HCT116 (cell line): ENCODE data around the gene ROCK2. TPM values are rescaled to one million over a fixed set of nuclear protein-coding genes. Genes with fewer than 3 reads are reported as not detected.

ENCODE experiments used
- ATAC-seq: fragments of 200-7000 bp; cut with Tn5 transposase; 2 replicates; pipeline ENCODE4 v1.9.1; 2020; ENCODE audit warnings: mild to moderate bottlenecking, moderate library complexity
- BruUV-seq: library from RNA; stranded (reverse); fragments of 400-500 nt; replicated peaks from 2 replicates; lab custom pipeline; 2021; lab: Mats Ljungman, UMichigan
- CTCF ChIA-PET: fragments of 300-600 bp; sonication (Branson Sonifier 250); formaldehyde crosslinking; loops from one replicate; lab custom pipeline; 2021; ENCODE audit warnings: antibody characterized with exemption; lab: Charles Lee
- POLR2A ChIA-PET: fragments of 300-600, 350-600 bp; sonication (Branson Sonifier 250); formaldehyde crosslinking; loops from one replicate; lab custom pipeline; 2021; ENCODE audit warnings: antibody characterized with exemption; lab: Charles Lee
- RAD21 ChIA-PET, 2 experiments: fragments of 300-600 bp; sonication (Branson Sonifier 250); formaldehyde crosslinking; loops; one replicate each; lab custom pipeline; 2023; ENCODE audit warnings: low total read pairs in 2 of 2; ENCODE audit not compliant: uncharacterized antibody in 2 of 2, unreplicated experiment in 2 of 2, low non-redundant PET in 1 of 2; lab: Charles Lee
- DNase-seq: peaks from one replicate; pipeline ENCODE4 v3.0.0-alpha.2; 2010; ENCODE audit warnings: low read depth, low spot score
- H2AFZ ChIP-seq: fragments of 200-600 bp; shearing (Covaris generic), sonication (generic); 2 replicates; pipeline ENCODE4 v1.6.1; 2017; ENCODE audit warnings: low read depth, mixed run types, mixed read lengths, antibody characterized with exemption, low read length; ENCODE audit not compliant: poor library complexity, severe bottlenecking
- H3K27ac ChIP-seq: 2 replicates; pipeline ENCODE4 v1.5.1; 2012; ENCODE audit warnings: low read depth, low read length
- H3K27me3 ChIP-seq: fragments of 200-600 bp; sonication (generic); 2 replicates; pipeline ENCODE4 v1.6.1; 2016; ENCODE audit warnings: mixed run types, low read length, mixed read lengths; ENCODE audit not compliant: insufficient read depth
- H3K36me3 ChIP-seq, 2 experiments: fragments of 200-500 bp in 1 of 2; fragments of 200-600 bp in 1 of 2; sonication (Bioruptor generic) in 1 of 2; sonication (generic) in 1 of 2; 2 replicates each; pipeline versions ENCODE4 v1.5.1 to v1.6.1; 2014 to 2016; ENCODE audit warnings: low read length in 2 of 2, inconsistent platforms in 1 of 2, mixed read lengths in 1 of 2, mixed run types in 1 of 2; ENCODE audit not compliant: insufficient read depth in 2 of 2, control insufficient read depth in 1 of 2
- H3K4me1 ChIP-seq, 2 experiments: fragments of 200-600 bp in 1 of 2; sonication (generic) in 1 of 2; 2 replicates each; pipeline versions ENCODE4 v1.5.1 to v1.6.1; 2012 to 2017; ENCODE audit warnings: low read length in 2 of 2, inconsistent platforms in 1 of 2, mild to moderate bottlenecking in 1 of 2, mixed read lengths in 1 of 2, mixed run types in 1 of 2, moderate library complexity in 1 of 2; ENCODE audit not compliant: insufficient read depth in 2 of 2, control insufficient read depth in 1 of 2
- H3K4me2 ChIP-seq: fragments of 200-600 bp; sonication (generic); 2 replicates; pipeline ENCODE4 v1.6.1; 2017; ENCODE audit warnings: mixed run types, low read length, mixed read lengths
- H3K4me3 ChIP-seq, 2 experiments: fragments of 200-600 bp in 1 of 2; sonication (generic) in 1 of 2; replicated peaks in 1 of 2; 2 replicates each; pipeline ENCODE4 v1.5.1; 2011 to 2016; ENCODE audit warnings: low read length in 2 of 2, control low read depth in 1 of 2, low read depth in 1 of 2, mild to moderate bottlenecking in 1 of 2, mixed read lengths in 1 of 2, mixed run types in 1 of 2
- H3K79me2 ChIP-seq: fragments of 200-600 bp; sonication (generic); 2 replicates; pipeline ENCODE4 v1.6.1; 2017; ENCODE audit warnings: mild to moderate bottlenecking, mixed run types, low read length, moderate library complexity, mixed read lengths; ENCODE audit not compliant: insufficient read depth
- H3K9ac ChIP-seq: fragments of 200-600 bp; sonication (generic); 2 replicates; pipeline ENCODE4 v1.6.1; 2016; ENCODE audit warnings: low read length, mixed read lengths
- H3K9me2 ChIP-seq: fragments of 200-600 bp; sonication (generic), shearing (Covaris generic); 2 replicates; pipeline ENCODE4 v1.6.1; 2017; ENCODE audit warnings: mixed run types, mild to moderate bottlenecking, moderate library complexity; ENCODE audit not compliant: insufficient read depth
- H3K9me3 ChIP-seq, 2 experiments: fragments of 200-500 bp in 1 of 2; fragments of 200-600 bp in 1 of 2; sonication (Bioruptor generic) in 1 of 2; sonication (generic) in 1 of 2; 2 replicates each; pipeline ENCODE4 v1.6.1; 2014 to 2017; ENCODE audit warnings: low read length in 2 of 2, mixed read lengths in 2 of 2, inconsistent platforms in 1 of 2, low read depth in 1 of 2, mild to moderate bottlenecking in 1 of 2, mixed run types in 1 of 2, moderate library complexity in 1 of 2; ENCODE audit not compliant: control insufficient read depth in 1 of 2, insufficient read depth in 1 of 2
- H4K20me1 ChIP-seq: fragments of 200-600 bp; sonication (generic), shearing (Covaris generic); 2 replicates; pipeline ENCODE4 v1.6.1; 2017; ENCODE audit warnings: mixed run types, mild to moderate bottlenecking, moderate library complexity; ENCODE audit not compliant: insufficient read depth
- CBX3 ChIP-seq: IDR thresholded peaks from 2 replicates; pipeline ENCODE4 v1.6.1; 2012; ENCODE audit warnings: low read depth
- CEBPB ChIP-seq: IDR thresholded peaks from 2 replicates; pipeline ENCODE4 v1.6.1; 2012; ENCODE audit warnings: low read depth
- ELF1 ChIP-seq: IDR thresholded peaks from 2 replicates; pipeline ENCODE4 v1.6.1; 2012; ENCODE audit warnings: low read depth, borderline replicate concordance
- EZH2 ChIP-seq: fragments of 200-600 bp; sonication (generic); IDR thresholded peaks from 2 replicates; pipeline ENCODE4 v1.6.1; 2017; ENCODE audit warnings: antibody characterized with exemption, mixed run types
- EZH2phosphoT487 ChIP-seq: fragments of 200-600 bp; IDR thresholded peaks from 2 replicates; pipeline ENCODE4 v1.6.1; 2018; ENCODE audit warnings: antibody characterized with exemption, borderline replicate concordance
- FOSL1 ChIP-seq: IDR thresholded peaks from 2 replicates; pipeline ENCODE4 v1.6.1; 2012; ENCODE audit warnings: low read depth
- MAX ChIP-seq: IDR thresholded peaks from 2 replicates; pipeline ENCODE4 v1.6.1; 2012
- POLR2AphosphoS5 ChIP-seq: IDR thresholded peaks from 2 replicates; pipeline ENCODE4 v1.6.1; 2011; ENCODE audit warnings: mild to moderate bottlenecking, low read depth, low read length, moderate library complexity
- RAD21 ChIP-seq: IDR thresholded peaks from 2 replicates; pipeline ENCODE4 v1.6.1; 2012; ENCODE audit warnings: low read depth, mild to moderate bottlenecking
- SIN3A ChIP-seq: IDR thresholded peaks from 2 replicates; pipeline ENCODE4 v1.6.1; 2012; ENCODE audit warnings: low read depth
- SRF ChIP-seq: IDR thresholded peaks from 2 replicates; pipeline ENCODE4 v1.6.1; 2012; ENCODE audit warnings: low read depth
- TCF7L2 ChIP-seq: IDR thresholded peaks from 2 replicates; pipeline ENCODE4 v1.7.0; 2011; ENCODE audit warnings: borderline replicate concordance, inconsistent platforms; ENCODE audit not compliant: insufficient read depth, insufficient read length; ENCODE audit errors: extremely low read depth
- YY1 ChIP-seq: IDR thresholded peaks from 2 replicates; pipeline ENCODE4 v1.6.1; 2011; ENCODE audit warnings: low read length, low read depth, moderate library complexity, mild to moderate bottlenecking; ENCODE audit not compliant: insufficient replicate concordance; ENCODE audit errors: extremely low read depth
- ZNF274 ChIP-seq: fragments of 200-500 bp; sonication (Bioruptor generic); IDR thresholded peaks from 2 replicates; pipeline ENCODE4 v1.6.1; 2014; ENCODE audit warnings: mild to moderate bottlenecking, low read depth, low read length, inconsistent platforms
- intact Hi-C: fragments of 100-400 bp; cut with micrococcal nuclease; formaldehyde crosslinking; loops from 2 replicates; pipeline ENCODE4 v1.10.0; 2022
- total RNA-seq: library from RNA; stranded (reverse); gene quantifications from one replicate; pipeline ENCODE4 v1.2.1, GENCODE V29; 2021; ENCODE audit not compliant: unreplicated experiment
- TF ChIP-seq, protein P1 (sequence below), 3 experiments: fragments of 200-600 bp in 1 of 3; sonication (generic) in 1 of 3; IDR thresholded peaks in 2 of 3; conservative IDR thresholded peaks in 1 of 3; 2 replicates each; pipeline ENCODE4 v1.5.1; 2012 to 2017; ENCODE audit warnings: low read depth in 2 of 3, low read length in 2 of 3, antibody characterized with exemption in 1 of 3, borderline replicate concordance in 1 of 3, control low read depth in 1 of 3, mild to moderate bottlenecking in 1 of 3, mixed read lengths in 1 of 3, mixed run types in 1 of 3, moderate library complexity in 1 of 3; ENCODE audit not compliant: insufficient read depth in 1 of 3

Gene ROCK2
- total RNA-seq, 1 experiment from 2014 or later: 48.0 TPM

GRCh38 chr2:11347403-11347959, 3.0 kb upstream of the ROCK2 start:
- H3K9ac ChIP-seq: 0 out of 2 replicates have a peak overlapping the region, but pooled peaks have one; percentile 16
- H3K9me2 ChIP-seq: no peaks in the 10 kb centered on the region
- no peak for DNase-seq
- H3K4me3 ChIP-seq: no peak overlapping the region
- ATAC-seq: no peak
- ChIA-PET POLR2A (no interaction called here), RAD21 (no interaction called here), CTCF (no interaction called here)
- no peaks in the 10 kb centered on the region for H3K9me3 ChIP-seq
- H2AFZ ChIP-seq: peak overlapping the region; percentile 92
- BruUV-seq: no TSS peak
- peaks cover 29 to 45% of the 10 kb centered on the region in 2 experiments for H3K4me1 ChIP-seq
- H3K27ac ChIP-seq: no peak overlapping the region
- no peaks in the 10 kb centered on the region for H3K36me3 ChIP-seq
- H3K4me2 ChIP-seq: peak overlapping the region; percentile 55
- TF ChIP-seq MAX (no peak), RAD21 (no peak), CEBPB (no peak), ZNF274 (no peak), FOSL1 (0 out of 2 replicates have a peak, but pooled peaks have one; percentile 25), EZH2 (no peak)
- peaks cover 8% of the 10 kb centered on the region; the same call in 1 of the 2 replicates for H4K20me1 ChIP-seq
- no peaks in the 10 kb centered on the region for H3K27me3 ChIP-seq
- intact Hi-C loops: no loop called here
- H3K79me2 ChIP-seq: peaks cover 16% of the 10 kb centered on the region

DNA sequence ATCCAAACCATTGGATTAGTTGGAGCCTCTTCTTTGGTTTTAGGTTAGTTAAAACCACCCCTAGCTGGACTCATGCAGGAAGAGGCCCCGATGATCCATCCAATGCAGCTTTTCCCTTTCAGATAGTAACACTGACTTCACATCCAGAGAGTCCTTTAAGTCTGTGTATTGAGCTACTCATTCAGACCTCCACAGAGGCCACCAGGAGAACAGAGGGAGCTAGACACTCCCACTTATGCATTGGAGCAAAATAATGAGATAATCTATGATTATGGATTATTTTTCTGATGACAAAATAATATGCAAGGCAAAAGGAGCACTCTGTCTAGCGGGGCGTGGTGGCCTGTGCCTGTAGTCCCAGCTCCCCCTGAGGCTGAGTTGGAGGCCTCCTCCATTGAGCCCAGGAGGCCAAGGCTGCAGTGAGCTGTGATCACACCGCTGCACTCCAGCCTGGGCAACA, 1.6 kb upstream of the ROCK2 start:
- H3K4me1 ChIP-seq: peaks cover 39 to 53% of the 10 kb centered on the region in 2 experiments
- ATAC-seq: no peak
- H3K27ac ChIP-seq: peak overlapping the region; percentile 95
- no peaks in the 10 kb centered on the region for H3K9me3 ChIP-seq
- BruUV-seq: no TSS peak
- peaks cover 30% of the 10 kb centered on the region for H3K79me2 ChIP-seq
- RAD21 ChIA-PET: interaction anchor here in 1 of 2 experiments (1.7 to 2.0 kb wide), 2 partner anchors 28 to 213 kb away, joined by 4 to 5 read pairs; a partner anchor contains a TSS
- no peaks in the 10 kb centered on the region for H3K36me3 ChIP-seq
- no peak overlapping the region; the same call in 1 of the 2 replicates for H3K9ac ChIP-seq
- H3K4me3 ChIP-seq: no peak overlapping the region
- CTCF ChIA-PET: interaction anchor here (1.1 to 1.7 kb wide), 3 partner anchors 66 to 237 kb away, joined by 4 to 6 read pairs (median 4); no protein-coding TSS in a partner anchor
- intact Hi-C loops: no loop called here
- POLR2A ChIA-PET: interaction anchor here (1.2 kb wide), 1 partner anchor 18 kb away, joined by 3 read pairs; no protein-coding TSS in a partner anchor
- H3K4me2 ChIP-seq: peak overlapping the region; percentile 92
- peaks cover 14% of the 10 kb centered on the region; the same call in 1 of the 2 replicates for H4K20me1 ChIP-seq
- H2AFZ ChIP-seq: no peak overlapping the region
- no peaks in the 10 kb centered on the region for H3K27me3 ChIP-seq
- no peaks in the 10 kb centered on the region for H3K9me2 ChIP-seq
- DNase-seq: no peak
- TF ChIP-seq TCF7L2: no peak
- no peak for TF ChIP-seq POLR2AphosphoS5
- TF ChIP-seq CBX3: no peak
- no peak for TF ChIP-seq EZH2
- TF ChIP-seq ZNF274: no peak
- no peak for TF ChIP-seq YY1
- TF ChIP-seq EZH2phosphoT487: no peak
- TF ChIP-seq CEBPB: no peak
- TF ChIP-seq, protein P1, sequence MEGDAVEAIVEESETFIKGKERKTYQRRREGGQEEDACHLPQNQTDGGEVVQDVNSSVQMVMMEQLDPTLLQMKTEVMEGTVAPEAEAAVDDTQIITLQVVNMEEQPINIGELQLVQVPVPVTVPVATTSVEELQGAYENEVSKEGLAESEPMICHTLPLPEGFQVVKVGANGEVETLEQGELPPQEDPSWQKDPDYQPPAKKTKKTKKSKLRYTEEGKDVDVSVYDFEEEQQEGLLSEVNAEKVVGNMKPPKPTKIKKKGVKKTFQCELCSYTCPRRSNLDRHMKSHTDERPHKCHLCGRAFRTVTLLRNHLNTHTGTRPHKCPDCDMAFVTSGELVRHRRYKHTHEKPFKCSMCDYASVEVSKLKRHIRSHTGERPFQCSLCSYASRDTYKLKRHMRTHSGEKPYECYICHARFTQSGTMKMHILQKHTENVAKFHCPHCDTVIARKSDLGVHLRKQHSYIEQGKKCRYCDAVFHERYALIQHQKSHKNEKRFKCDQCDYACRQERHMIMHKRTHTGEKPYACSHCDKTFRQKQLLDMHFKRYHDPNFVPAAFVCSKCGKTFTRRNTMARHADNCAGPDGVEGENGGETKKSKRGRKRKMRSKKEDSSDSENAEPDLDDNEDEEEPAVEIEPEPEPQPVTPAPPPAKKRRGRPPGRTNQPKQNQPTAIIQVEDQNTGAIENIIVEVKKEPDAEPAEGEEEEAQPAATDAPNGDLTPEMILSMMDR (IDR thresholded peaks at IDR 0.05 in 2 of 3, conservative IDR thresholded peaks at IDR 0.05 in 1 of 3; ENCODE audit: borderline replicate concordance in 1 of 3, insufficient read depth in 1 of 3, low read depth in 2 of 3, low read length in 2 of 3): no peak
- TF ChIP-seq SIN3A: no peak
- TF ChIP-seq SRF: no peak
- no peak for TF ChIP-seq ELF1
